GM21717 (cell line): Measurements from ENCODE around the gene DOCK7.
"Not testable (repeated sequence)": the region's sequence is repeated elsewhere in the genome, so short reads cannot be mapped to it uniquely, and the experiment has no call there.

ENCODE experiments used
- ATAC-seq: cut with Tn5 transposase; IDR thresholded peaks from one replicate; pipeline ENCODE4 v1.9.1; 2021; ENCODE audit warnings: mild to moderate bottlenecking, moderate library complexity; ENCODE audit not compliant: unreplicated experiment

Gene DOCK7

GRCh38 chr1:62536865-62537264, 151.3 kb downstream of the DOCK7 start:
- no peak for ATAC-seq

GRCh38 chr1:62530516-62531154, 157.6 kb downstream of the DOCK7 start:
- no peak for ATAC-seq

DNA sequence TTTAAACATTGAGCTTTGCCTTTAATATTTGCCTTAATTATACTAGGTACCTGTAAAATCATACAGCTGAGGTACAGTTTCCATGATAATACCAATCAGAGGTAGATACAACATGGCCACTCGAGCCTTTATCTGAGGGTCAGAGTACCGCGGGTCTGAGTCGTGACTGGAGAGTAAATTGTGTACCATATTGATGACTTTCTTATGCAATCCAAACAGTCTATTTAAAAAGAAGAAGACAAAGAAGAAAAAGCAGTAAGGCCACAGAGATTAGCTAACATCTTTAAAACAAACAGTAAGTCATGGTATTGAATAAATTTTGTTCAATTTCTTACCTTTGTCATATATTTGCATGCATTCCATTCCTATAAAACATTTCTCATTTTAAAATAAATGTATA, 159.0 kb downstream of the DOCK7 start:
- no peak for ATAC-seq

- no peak for ATAC-seq
Measured at GRCh38 chr1:62528015-62528414, 160.2 kb downstream of the DOCK7 start.

DNA sequence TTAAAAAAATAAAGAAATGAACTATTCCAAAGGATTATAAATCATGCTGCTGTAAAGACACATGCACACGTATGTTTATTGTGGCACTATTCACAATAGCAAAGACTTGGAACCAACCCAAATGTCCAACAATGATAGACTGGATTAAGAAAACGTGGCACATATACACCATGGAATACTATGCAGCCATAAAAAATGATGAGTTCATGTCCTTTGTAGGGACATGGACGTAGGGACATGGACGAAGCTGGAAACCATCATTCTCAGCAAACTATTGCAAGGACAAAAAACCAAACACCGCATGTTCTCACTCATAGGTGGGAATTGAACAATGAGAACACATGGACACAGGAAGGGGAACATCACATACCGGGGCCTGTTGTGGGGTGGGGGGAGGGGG, 160.8 kb downstream of the DOCK7 start:
- not testable (repeated sequence) for ATAC-seq

- no peak for ATAC-seq
Measured at GRCh38 chr1:62523860-62524259, 164.3 kb downstream of the DOCK7 start.

GRCh38 chr1:62516600-62516999, 171.6 kb downstream of the DOCK7 start:
- ATAC-seq = no peak

GRCh38 chr1:62514746-62515423, 173.3 kb downstream of the DOCK7 start:
- ATAC-seq = no peak

GRCh38 chr1:62513013-62513412, 175.2 kb downstream of the DOCK7 start:
- ATAC-seq = no peak

- no peak for ATAC-seq
Measured at GRCh38 chr1:62509028-62509427, 179.2 kb downstream of the DOCK7 start.

DNA sequence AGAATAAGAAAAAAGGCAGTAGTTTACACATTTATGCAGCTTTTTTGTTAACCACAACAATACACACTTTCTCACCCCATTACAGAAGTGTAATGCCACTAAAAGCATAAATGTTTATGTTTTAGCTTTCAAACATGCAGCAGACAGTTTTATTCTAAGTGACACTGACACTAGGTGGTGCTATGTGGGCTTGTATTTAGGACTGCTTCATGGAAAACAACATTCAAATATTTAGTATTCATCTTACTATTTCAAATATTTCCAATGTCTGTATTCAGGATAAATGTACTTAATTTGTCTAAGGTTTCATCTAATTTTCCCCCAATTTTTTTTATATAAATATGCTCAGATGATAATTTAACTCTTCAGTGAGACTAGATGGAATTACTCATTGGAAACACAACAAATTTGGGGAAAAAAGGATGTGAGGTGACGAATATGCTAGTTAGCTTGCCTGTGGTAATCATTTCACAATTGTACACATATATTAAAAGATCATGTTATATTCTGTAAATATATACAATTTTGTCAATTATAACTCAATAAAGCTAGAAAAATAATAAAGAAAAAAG, 179.9 kb downstream of the DOCK7 start:
- no peak for ATAC-seq

- no peak for ATAC-seq
Measured at GRCh38 chr1:62500210-62500609, 188.0 kb downstream of the DOCK7 start.

GRCh38 chr1:62494137-62494536, 194.0 kb downstream of the DOCK7 start:
- no peak for ATAC-seq

- no peak for ATAC-seq
Measured at GRCh38 chr1:62493656-62494055, 194.5 kb downstream of the DOCK7 start.

DNA sequence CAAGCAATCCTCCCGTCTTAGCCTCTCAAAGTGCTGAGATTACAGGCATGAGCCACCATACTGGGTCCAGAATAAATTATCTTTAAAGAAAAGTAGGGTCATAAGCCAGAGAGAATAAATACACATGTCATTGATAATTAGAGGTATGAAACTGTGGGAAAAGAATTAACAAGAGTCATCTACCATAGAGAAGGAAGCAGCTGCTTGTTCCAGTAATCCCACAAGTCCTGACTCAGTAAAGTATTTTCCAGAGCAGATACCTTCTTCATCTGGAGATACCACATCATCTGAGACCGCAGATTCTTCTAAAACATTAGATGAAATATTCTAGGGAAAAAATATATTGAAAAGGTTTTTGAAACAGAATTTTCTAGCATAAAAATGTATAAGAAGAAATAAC, 195.7 kb downstream of the DOCK7 start:
- ATAC-seq = no peak

DNA sequence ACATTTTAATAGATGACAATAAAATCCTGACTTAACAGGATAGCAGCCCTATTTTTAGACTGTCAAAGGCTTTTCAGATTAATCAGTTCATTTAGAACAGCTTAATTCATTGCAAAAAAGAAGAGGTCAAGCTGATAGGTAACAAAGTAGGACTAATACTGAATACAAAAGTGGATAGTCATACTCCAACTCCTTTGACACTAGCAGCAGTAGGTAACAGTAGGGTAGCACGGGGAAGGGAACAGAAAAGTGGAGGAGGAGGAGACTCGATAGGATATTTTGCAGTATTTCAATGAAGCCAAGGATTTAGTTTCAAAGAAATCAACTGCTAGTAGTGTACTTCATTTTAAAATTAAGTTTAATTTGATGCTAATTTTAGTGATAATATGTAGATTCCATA, 200.2 kb downstream of the DOCK7 start:
- no peak for ATAC-seq

GRCh38 chr1:62484824-62485468, 203.2 kb downstream of the DOCK7 start:
- no peak for ATAC-seq

GRCh38 chr1:62481681-62482080, 206.5 kb downstream of the DOCK7 start:
- ATAC-seq = no peak

GRCh38 chr1:62476525-62477219, 211.5 kb downstream of the DOCK7 start:
- ATAC-seq = no peak

- no peak for ATAC-seq
Measured at GRCh38 chr1:62467092-62467491, 221.1 kb downstream of the DOCK7 start.

DNA sequence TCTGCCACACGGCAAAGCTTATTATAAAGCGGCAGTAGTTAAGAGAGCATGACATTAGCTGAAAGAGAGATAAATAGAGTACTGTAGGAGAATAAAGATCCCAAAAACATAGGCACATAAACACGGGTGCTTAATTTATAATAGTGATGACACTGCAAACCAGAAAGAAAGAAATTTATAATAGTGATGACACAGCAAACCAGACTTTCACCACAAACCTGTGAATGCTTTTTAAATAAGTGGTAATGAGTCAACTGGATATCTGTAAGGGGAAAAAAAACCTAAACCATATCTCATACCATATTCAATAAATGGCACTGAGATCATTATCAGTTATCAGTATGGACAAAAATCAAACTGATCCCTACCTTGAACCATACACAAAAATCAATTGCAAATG, 225.8 kb downstream of the DOCK7 start:
- ATAC-seq = no peak
